ENCODE results near the gene MRPS23. TPM values are rescaled to one million over a fixed set of nuclear protein-coding genes. Genes with fewer than 3 reads are reported as not detected.

MRPS23 gene
- total RNA-seq, 6 experiments from 2014 or later: 13.0 to 23.0 (median 15.2) TPM

DNA sequence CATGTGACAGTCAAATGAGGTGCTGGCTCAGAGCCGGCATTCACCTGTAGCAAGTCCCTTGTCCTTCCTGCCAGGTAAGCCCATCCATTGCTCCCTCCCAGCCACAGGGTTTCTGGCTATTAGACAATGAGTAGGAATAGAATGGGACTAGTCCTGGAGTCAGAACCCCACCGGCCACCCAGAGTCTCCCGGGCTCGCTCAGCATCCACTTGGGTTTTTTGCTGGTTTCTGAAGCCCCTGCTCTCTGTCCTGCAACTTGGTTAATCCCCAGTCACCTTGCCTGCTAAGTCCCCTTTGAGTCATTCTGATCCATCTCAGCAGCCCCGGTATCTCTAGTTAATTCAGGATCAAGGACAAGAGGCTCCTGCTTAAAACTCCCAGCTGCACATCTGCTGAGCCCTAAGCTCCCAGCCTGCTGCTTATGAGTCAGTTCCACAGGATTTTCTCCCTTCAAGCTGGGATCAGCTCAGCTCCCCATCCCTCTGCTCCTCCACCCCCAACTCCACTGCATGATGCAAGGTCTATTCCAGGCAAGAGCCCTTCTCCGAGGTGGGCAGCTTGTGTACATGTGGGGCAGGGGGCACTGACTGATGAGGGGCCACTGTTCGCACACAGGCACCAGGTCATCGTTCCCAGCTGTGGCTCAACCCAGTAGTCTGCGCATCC is 19.9 kb upstream of the MRPS23 start:
- ATAC-seq (no peak), DNase-seq (peak in 1 of 3 donors; percentile 15)
- H3K4me3 ChIP-seq: no peak overlapping the region
- H3K27me3 ChIP-seq: no peaks in the 10 kb centered on the region
- whole genome bisulfite sequencing (ENCODE audit: insufficient coverage, low coverage, low lambda C conversion rate, missing lambda C conversion rate): 82% methylated on average over 3 of the region's 9 CpGs
- no peak overlapping the region for H3K27ac ChIP-seq
- H3K9me3 ChIP-seq: no peaks in the 10 kb centered on the region
- TF ChIP-seq, protein P1, sequence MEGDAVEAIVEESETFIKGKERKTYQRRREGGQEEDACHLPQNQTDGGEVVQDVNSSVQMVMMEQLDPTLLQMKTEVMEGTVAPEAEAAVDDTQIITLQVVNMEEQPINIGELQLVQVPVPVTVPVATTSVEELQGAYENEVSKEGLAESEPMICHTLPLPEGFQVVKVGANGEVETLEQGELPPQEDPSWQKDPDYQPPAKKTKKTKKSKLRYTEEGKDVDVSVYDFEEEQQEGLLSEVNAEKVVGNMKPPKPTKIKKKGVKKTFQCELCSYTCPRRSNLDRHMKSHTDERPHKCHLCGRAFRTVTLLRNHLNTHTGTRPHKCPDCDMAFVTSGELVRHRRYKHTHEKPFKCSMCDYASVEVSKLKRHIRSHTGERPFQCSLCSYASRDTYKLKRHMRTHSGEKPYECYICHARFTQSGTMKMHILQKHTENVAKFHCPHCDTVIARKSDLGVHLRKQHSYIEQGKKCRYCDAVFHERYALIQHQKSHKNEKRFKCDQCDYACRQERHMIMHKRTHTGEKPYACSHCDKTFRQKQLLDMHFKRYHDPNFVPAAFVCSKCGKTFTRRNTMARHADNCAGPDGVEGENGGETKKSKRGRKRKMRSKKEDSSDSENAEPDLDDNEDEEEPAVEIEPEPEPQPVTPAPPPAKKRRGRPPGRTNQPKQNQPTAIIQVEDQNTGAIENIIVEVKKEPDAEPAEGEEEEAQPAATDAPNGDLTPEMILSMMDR (IDR thresholded peaks at IDR 0.05): no peak
- TF ChIP-seq POLR2A (IDR thresholded peaks at IDR 0.05): no peak
- intact Hi-C loops (cut with DNase I): loop anchor here (10.0 kb wide), 2 partner anchors 125 to 245 kb away; no protein-coding TSS in a partner anchor
- no peaks in the 10 kb centered on the region for H3K4me1 ChIP-seq
- no peaks in the 10 kb centered on the region for H3K36me3 ChIP-seq

DNA sequence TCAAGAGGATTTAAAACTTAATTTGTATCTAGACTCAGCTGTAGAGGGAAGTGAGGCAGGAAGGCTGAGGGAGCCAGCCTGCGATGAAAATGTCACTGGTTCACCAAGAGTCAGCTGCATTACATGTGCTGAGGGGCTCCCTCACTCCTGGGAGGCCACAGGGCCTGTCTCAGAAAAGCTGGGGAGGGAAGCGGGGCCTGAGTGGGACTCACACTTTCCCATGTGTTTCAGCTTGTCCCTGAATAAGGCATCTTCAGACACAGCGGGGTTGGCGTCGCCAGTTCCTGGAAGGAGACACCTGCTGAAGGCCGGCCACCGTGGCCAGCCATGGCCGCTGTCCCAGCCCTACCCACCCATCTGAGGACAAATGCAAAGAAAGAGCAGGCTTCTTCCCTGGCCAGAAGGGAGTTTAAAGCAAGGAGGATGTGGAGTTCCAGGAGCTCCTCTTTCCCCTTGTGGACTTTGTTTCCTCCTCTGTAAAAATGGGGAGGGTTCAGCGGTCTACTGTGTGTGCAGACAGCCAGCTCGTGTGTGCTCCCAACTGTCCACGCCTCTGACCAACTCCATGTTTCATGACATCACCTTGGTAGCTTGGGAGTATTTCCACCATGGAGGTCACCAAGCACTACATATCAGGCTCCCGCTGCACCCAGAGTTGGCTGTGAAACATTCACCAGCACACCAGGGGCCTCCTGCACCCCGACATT is 19.2 kb upstream of the MRPS23 start:
- TF ChIP-seq, protein P1 (IDR thresholded peaks at IDR 0.05): no peak
- TF ChIP-seq POLR2A (IDR thresholded peaks at IDR 0.05): no peak
- Histone ChIP-seq H3K4me1 (no peaks in the 10 kb centered on the region), H3K27me3 (no peaks in the 10 kb centered on the region), H3K9me3 (no peaks in the 10 kb centered on the region), H3K4me3 (no peak overlapping the region), H3K27ac (no peak overlapping the region), H3K36me3 (no peaks in the 10 kb centered on the region)
- intact Hi-C loops (cut with DNase I): loop anchor here (10.0 kb wide), 2 partner anchors 126 to 246 kb away; no protein-coding TSS in a partner anchor
- 83% methylated on average over 4 of the region's 13 CpGs for WGBS (ENCODE audit: insufficient coverage, low coverage, low lambda C conversion rate, missing lambda C conversion rate)
- ATAC-seq (no peak), DNase-seq (no peak)

DNA sequence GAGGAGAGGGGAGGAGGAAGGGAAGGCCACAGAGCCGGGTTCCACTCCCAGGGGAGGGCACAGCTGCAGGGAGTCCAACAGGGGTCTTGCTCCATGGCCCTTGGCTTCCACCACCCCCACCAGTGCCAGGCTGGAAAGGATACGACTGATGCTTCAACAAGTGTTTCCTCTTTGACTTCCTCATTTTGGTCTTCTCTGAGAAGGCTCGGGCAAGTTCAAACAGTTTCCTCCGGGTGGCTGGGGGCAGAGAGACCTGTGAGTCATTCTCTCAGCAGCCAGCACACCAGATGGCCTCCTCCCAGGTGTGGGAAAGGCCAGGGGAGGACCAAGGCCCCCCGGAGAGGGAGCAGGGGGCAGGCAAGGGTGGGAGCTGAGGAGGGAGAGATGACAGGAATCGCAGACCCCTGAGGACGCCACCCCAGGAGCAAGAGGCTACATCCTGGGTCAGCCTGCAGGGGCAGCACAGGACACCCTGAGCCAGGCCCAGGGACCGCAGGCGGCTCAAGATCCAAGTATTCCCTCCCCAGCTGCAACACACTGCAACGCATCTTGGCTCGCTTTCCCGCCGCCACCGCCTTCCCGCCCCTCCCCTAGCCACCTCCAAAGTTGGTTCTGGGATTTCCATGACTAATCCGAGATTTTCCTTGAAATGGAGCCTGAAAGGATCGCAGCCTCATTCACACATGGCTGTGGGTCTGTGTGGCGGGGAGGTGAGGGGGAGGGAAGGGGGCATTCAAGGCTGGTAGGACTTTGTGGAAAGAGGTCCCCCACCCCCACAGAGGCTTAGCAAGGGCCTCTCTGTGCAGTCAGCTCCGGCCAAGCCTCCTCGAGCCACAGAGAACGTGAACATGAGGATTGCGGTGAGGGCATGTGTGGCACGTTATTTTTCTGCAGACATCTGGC is 18.4 kb upstream of the MRPS23 start:
- no peak for DNase-seq

DNA sequence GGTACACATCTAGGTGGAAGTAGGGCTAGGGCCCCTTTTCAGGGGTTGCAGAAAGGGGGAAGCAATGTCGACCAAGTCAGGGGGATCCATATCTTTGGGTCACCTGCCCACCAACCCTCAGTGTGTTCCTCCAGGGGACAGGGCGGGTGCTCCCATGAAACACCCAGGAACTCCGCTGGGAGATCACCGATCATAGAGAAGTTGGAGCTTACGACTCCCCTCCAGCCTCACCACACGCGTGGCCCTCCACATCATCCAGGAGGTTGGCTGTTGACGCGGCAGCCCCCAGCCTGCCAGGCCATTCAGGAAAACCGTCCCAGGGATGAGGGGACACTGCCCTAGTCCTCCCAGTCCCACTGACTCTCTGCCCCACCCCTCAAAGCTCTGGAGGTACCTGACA is 17.3 kb upstream of the MRPS23 start:
- peaks cover 0 to 2% of the 10 kb centered on the region in 2 donors for H3K27me3 ChIP-seq
- no peak overlapping the region for H3K4me3 ChIP-seq
- no peak for ATAC-seq
- 33% methylated on average over 1 of the region's 10 CpGs for WGBS (ENCODE audit: insufficient coverage, low coverage, low lambda C conversion rate, missing lambda C conversion rate)
- no peaks in the 10 kb centered on the region for H3K4me1 ChIP-seq
- no peak for DNase-seq
- intact Hi-C loops (cut with DNase I): loop anchor here (10.0 kb wide), 2 partner anchors 128 to 248 kb away; no protein-coding TSS in a partner anchor
- no peaks in the 10 kb centered on the region for H3K9me3 ChIP-seq
- no peaks in the 10 kb centered on the region for H3K36me3 ChIP-seq
- no peak overlapping the region for H3K27ac ChIP-seq
- TF ChIP-seq, protein P1 (IDR thresholded peaks at IDR 0.05): no peak
- TF ChIP-seq POLR2A (IDR thresholded peaks at IDR 0.05): no peak

More for the DNA sequence above, 18.4 kb upstream of the MRPS23 start:
- intact Hi-C loops (cut with DNase I): loop anchor here (10.0 kb wide), 2 partner anchors 127 to 247 kb away; no protein-coding TSS in a partner anchor
- TF ChIP-seq, protein P1 (IDR thresholded peaks at IDR 0.05): no peak
- no peak for TF ChIP-seq POLR2A (IDR thresholded peaks at IDR 0.05)
- Histone ChIP-seq H3K36me3 (no peaks in the 10 kb centered on the region), H3K4me3 (no peak overlapping the region), H3K27me3 (no peaks in the 10 kb centered on the region), H3K4me1 (no peaks in the 10 kb centered on the region), H3K9me3 (no peaks in the 10 kb centered on the region), H3K27ac (no peak overlapping the region)
- WGBS (ENCODE audit: insufficient coverage, low coverage, low lambda C conversion rate, missing lambda C conversion rate): 32% methylated on average over 10 of the region's 23 CpGs
- peak in 3 of 4 donors; percentile 40 to 70 (median 51) for ATAC-seq

Data from right lobe of liver (tissue), 6 donors.